Activated CD8-positive, alpha-beta memory T cell treated with anti-CD3 and anti-CD28 coated beads, Interleukin-2, amount 50 U/mL, for 24 hours (primary cell): Measurements from ENCODE around the gene SDK1.

ENCODE experiments used
- DNase-seq: peaks from one replicate; pipeline ENCODE4 v3.0.0-alpha.2; 2020; ENCODE audit errors: extremely low read depth

Gene SDK1

DNA sequence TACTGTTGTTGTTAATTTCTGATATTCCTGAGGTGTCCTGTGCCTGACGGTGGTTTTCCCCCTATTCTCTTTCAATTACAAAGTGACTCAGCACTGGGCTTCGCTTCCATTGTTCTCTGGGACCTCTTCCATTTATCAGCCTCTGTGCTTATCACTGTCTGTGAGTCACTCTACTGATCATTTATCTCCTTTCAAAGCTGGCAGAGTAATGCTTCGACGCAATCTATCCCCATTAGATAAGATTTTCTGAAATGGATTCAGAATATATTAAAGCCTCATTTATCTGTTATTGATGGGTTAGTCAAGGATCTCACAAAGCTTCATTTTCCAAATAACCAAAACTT, 679.2 kb downstream of the SDK1 start:
- DNase-seq = no peak

- no peak for DNase-seq
Observed at GRCh38 chr7:3981281-3981680, 680.2 kb downstream of the SDK1 start.

- no peak for DNase-seq
Observed at GRCh38 chr7:3984456-3984855, 683.4 kb downstream of the SDK1 start.

DNA sequence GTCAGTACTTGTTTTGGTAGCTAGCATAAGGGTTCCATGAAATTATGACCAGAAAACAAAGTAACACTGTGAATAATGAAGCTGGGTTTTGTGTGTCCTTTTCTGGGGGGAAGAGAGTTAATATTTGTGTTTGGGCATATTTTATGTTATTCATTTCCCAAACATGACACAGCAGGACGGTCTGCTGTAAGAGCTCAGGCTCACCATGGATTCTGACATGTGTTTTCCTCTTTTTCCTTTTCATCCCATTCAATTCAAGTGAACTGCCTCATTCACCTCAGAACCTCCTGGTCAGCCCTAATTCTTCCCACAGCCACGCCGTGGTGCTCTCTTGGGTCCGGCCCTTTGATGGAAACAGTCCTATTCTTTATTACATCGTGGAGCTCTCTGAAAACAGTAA, 685.9 kb downstream of the SDK1 start:
- DNase-seq = no peak

DNA sequence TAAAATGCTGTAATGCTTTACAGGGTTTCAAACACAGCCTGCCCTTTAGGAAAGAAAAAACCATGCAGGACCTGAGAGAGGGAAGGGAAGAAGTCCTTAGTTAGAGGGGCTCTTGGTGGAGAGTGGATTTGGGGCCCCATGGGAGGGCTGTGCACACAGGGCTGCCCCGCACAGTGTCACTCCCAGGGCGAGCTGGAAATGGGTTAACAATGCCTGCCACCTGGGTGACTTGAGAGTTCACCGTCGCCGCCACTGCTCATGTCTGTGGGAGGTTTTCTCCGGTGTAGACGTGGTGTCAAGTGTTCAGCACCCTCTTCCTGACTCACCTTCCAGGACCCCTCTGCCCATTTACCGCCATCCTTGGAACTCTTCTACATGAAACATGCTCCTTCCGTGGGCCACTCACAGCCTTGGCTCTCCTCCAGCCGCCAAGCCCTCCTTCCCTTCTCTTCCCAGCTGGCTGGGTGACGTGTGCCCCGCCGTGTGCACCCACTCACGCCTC, 686.4 kb downstream of the SDK1 start:
- DNase-seq = no peak

DNA sequence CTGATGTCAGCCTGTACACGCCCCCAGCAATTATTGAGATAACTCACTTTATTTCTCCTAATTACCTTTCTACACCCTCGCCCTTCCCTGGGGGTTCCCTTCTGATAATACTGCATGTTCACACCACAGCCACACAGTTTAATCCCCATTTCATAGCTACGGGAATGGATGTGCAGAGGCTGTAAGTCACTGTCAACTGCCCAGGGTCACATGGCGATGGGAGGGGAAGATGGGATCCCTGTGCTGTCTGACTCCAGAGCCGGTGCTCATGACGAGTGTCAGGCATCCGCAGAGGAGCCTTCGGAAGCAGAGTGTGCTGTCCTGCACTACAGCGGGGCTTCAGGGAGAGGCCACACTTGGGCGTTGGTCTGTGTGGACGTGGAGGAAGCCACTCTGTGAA, 688.7 kb downstream of the SDK1 start:
- DNase-seq = no peak

DNA sequence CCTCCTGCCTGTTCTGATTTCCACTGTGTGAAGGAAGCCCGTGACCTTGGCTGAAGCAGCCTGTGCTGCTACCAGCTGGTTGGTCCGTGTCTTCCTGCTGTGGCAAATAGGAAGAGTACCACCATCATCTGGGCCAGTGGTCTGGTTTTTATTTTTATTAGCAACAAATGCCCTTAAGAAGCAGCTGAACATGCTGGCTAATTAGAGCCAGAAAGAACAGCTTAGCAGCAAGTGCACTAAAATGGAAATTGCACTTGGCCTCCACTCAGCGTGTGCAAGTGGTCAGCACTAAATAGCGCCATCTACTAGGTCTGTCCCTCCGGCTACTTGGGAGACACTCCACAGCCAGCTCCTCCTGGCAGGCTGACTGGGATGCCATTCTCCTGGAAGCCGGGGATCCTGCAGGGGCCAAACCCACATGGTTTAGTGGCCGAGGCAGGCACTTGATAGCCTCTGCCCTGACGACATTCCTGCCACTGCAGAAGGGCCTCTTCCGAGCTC, 690.7 kb downstream of the SDK1 start:
- DNase-seq = no peak

DNA sequence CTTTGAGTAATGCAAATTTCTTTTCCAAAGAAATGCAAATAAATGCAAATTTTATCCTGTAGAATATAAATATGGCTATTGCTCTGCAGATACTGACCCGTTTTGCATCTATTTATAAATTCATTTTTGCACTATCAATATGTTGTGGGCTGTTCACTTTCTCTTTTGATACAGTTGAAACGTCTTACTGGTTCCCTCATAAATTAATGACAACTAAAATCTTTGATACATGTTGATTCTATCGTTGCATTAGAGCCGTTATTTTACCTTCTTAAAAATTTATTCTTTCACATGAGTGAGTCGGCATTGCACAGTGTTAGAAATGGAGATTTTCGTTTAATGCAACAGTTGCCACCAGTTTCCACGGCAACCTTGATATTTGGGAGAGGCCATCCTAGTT, 691.8 kb downstream of the SDK1 start:
- no peak for DNase-seq

DNA sequence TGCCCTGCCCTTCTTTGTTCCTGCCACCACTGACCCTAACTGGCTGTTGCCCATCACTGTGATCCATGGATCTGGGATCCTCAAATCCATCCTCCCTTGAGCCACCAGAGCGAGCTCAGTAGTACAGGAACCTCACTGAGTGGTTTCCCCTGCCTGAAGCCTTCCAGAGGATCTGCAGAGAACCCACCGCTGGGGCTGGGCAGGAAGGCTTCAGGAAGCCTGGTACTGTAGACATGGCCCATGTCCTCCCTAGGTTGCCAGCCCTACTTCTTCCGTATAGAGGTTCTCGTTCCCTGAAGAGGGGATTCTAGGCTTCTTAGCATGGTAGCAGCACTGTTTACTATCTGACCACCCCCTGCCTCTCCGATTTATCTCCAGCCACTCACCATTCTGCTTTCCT, 693.7 kb downstream of the SDK1 start:
- no peak for DNase-seq

GRCh38 chr7:3995187-3995586, 694.1 kb downstream of the SDK1 start:
- no peak for DNase-seq

DNA sequence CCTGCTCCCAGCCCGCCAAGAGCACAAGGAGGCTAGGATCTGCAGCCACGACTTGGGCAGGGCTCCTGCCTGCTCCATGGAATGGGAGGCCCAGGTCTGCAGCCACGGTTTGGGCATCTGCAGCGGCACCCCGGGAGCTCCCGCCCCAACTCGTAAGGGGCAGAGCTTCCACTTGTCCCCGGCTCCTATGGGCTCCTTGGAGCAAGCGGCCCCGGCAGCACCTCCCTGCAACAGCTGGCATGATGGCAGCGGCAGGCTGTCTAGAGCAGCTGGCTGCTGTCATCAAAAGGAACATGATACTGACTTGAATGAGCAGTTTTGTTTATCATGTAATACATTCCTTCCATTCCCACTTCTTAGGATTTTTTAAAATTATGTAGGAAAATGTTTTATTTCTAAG, 697.0 kb downstream of the SDK1 start:
- DNase-seq = no peak

- no peak for DNase-seq
Observed at GRCh38 chr7:4000139-4000538, 699.1 kb downstream of the SDK1 start.

- DNase-seq = no peak
Observed at GRCh38 chr7:4000934-4001333, 699.9 kb downstream of the SDK1 start.

GRCh38 chr7:4001742-4002141, 700.7 kb downstream of the SDK1 start:
- DNase-seq = no peak

DNA sequence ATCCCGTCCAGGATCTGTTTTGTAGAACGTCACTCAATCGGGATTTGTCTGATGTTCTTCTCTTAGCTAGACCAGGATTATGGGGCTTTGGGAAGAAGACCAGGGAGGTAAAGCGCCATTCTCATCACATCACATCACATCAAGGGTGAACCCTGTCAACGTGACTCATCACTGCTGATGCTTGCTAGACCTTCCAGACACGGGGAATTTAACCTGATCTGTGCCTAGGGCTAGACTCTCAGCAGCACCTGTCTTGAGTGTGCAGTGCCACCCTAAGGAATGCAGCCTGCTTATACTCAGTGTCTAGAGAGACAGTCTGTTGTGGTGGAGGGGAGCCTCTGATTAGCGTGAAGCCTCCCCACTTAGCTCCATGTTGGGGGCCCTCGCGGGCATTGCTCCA, 702.5 kb downstream of the SDK1 start:
- no peak for DNase-seq

- no peak for DNase-seq
Observed at GRCh38 chr7:4006687-4007086, 705.6 kb downstream of the SDK1 start.

DNA sequence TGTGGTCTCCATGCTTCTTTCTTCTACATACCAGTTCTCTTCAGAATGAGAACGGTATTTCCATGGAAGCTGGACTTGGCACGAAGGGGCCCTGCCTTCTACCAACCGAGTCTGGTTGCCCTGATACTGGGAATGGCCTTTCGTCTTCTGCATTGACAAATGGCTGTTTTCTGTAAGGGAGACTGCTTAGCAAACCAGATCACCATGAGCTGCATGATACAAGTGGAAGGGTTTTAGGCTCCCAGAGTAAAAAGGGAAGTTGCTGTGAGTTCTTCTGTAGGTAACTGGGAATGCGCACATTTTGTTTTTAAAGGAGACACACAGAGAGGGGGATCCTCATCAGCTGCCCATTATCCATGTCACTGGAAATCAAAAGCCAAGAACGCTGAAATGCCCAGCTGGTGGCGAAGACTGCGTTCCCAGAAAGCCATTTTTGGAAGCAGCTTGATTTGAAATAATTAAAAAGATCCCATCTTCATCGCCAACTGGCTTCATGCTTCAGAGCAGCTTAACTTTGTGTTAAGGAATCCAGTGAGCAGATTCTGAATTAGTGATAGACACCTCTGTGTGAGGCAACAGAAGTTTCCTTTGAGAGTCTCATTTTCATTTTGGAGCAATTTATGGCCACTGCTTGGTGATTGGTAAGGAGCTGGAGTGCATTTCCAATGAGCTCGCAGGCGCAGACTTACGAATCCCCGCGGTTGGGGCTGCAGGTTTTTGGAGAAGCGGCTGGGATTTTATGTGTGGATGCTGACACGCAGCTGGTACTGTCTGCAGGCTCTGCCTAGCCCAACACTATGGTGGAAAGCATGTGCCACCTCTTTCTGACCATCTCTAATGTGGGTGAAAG, 708.4 kb downstream of the SDK1 start:
- no peak for DNase-seq

GRCh38 chr7:4010061-4010605, 709.1 kb downstream of the SDK1 start:
- no peak for DNase-seq

DNA sequence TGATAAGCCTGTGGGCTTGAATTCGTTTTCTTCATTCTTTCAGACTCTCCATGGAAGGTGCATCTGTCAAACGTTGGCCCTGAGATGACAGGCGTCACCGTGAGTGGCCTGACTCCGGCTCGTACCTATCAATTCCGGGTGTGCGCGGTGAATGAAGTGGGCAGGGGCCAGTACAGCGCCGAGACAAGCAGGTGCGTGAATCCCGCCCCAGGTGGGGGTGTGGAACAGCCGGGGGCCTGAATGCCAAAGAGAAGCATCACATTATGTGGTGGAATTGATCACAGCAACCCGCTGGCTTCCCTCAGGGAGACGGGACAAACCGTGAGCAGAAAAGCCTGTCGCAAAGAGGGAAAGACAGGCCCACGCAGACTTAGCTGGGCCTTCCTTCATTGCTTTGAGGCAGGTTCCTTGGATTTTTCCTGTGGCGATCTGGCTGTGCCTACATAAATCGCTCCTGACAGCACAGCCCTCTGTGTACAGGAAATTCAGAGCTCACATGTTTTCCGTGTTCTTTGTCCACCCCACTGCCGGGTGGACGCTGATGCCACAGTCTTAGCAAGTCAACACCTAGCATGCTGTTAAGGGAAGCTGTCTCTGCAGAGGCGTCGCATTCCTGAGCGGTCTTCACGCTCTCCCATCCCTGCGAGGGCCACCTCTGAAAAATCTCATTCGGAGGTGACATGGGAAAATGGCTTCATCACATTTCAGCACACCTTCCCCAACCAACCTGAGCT, 710.0 kb downstream of the SDK1 start:
- DNase-seq = no peak

DNA sequence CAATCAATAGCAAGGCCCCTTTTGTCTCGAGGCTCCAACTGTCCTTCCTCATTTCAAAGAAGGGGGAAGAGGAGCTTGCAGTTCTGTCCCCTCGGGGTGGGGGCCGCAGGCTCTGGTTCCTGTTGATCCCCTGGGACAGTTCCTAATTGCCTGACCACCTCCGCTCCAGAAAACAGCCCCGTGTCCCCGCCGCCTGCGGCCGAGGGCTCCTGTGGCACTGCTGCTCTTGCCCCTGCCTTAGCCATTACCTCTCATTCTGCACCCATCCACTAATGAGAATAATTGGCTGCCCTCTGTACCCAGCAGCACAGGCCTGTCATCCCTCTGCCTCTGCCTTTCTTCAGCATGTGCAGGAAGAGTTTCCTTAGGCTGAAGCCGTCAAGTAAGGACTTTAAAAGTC, 712.7 kb downstream of the SDK1 start:
- no peak for DNase-seq

- DNase-seq = no peak
Observed at GRCh38 chr7:4014346-4015050, 713.4 kb downstream of the SDK1 start.

GRCh38 chr7:4015371-4015770, 714.3 kb downstream of the SDK1 start:
- DNase-seq = no peak
